CD4-positive, alpha-beta memory T cell (primary cell): ENCODE data around the gene MNAT1. TPM values are rescaled to one million over a fixed set of nuclear protein-coding genes. Genes with fewer than 3 reads are reported as not detected.
A peak's percentile ranks its signal among the peaks of the same experiment; 100 is the strongest.

Experiments used
- CTCF ChIA-PET: fragments of 350-600 bp; sonication (Branson Sonifier 250); formaldehyde crosslinking; loops from one replicate; lab custom pipeline; 2021; ENCODE audit warnings: inconsistent platforms; ENCODE audit not compliant: partially characterized antibody; lab: Charles Lee
- POLR2A ChIA-PET: fragments of 350-600 bp; sonication (Branson Sonifier 250); formaldehyde crosslinking; loops from one replicate; lab custom pipeline; 2021; ENCODE audit not compliant: partially characterized antibody; lab: Charles Lee
- DNase-seq, 5 donors: peaks; one replicate each; pipeline versions ENCODE4 v3.0.0 to v3.0.0-alpha.2; 2020 to 2022; ENCODE audit warnings: mixed read lengths in 1 of 5
- H3K27ac ChIP-seq: one replicate; pipeline ENCODE4 v1.7.0; 2013; ENCODE audit warnings: low read depth, low read length
- H3K27me3 ChIP-seq: 2 replicates; pipeline ENCODE4 v1.7.0; 2013; ENCODE audit warnings: mild to moderate bottlenecking, low read length, moderate library complexity; ENCODE audit not compliant: insufficient read depth
- H3K36me3 ChIP-seq: 2 replicates; pipeline ENCODE4 v1.7.0; 2013; ENCODE audit warnings: mild to moderate bottlenecking, low read length, moderate library complexity; ENCODE audit not compliant: insufficient read depth
- H3K4me1 ChIP-seq: 2 replicates; pipeline ENCODE4 v1.7.0; 2013; ENCODE audit warnings: mild to moderate bottlenecking, low read length, moderate library complexity; ENCODE audit not compliant: insufficient read depth
- H3K4me3 ChIP-seq, 2 donors: one replicate each; pipeline ENCODE4 v1.7.0; 2013; ENCODE audit warnings: low read length in 2 of 2, mild to moderate bottlenecking in 1 of 2
- H3K9me3 ChIP-seq, 2 donors: one replicate each; pipeline ENCODE4 v1.7.0; 2013; ENCODE audit warnings: low read length in 2 of 2, control low read depth in 1 of 2; ENCODE audit not compliant: control insufficient read depth in 1 of 2
- H3K27ac Mint-ChIP-seq, 7 donors: one replicate each; pipeline ENCODE4 v1.8.0; 2020 to 2021; ENCODE audit warnings: mixed read lengths in 7 of 7, mild to moderate bottlenecking in 6 of 7, inconsistent platforms in 3 of 7, moderate library complexity in 3 of 7
- H3K27me3 Mint-ChIP-seq, 2 donors: one replicate each; pipeline ENCODE4 v1.8.0; 2020 to 2021; ENCODE audit warnings: mixed read lengths in 2 of 2
- H3K36me3 Mint-ChIP-seq, 2 donors: one replicate each; pipeline ENCODE4 v1.8.0; 2020 to 2021; ENCODE audit warnings: mixed read lengths in 2 of 2, inconsistent platforms in 1 of 2, mild to moderate bottlenecking in 1 of 2
- H3K4me1 Mint-ChIP-seq, 4 donors: one replicate each; pipeline ENCODE4 v1.8.0; 2020 to 2021; ENCODE audit warnings: mixed read lengths in 4 of 4, mild to moderate bottlenecking in 1 of 4
- H3K4me3 Mint-ChIP-seq, 8 donors: one replicate each; pipeline ENCODE4 v1.8.0; 2020 to 2021; ENCODE audit warnings: mixed read lengths in 8 of 8, mild to moderate bottlenecking in 7 of 8, moderate library complexity in 6 of 8, inconsistent platforms in 3 of 8
- H3K9me3 Mint-ChIP-seq, 8 donors: one replicate each; pipeline ENCODE4 v1.8.0; 2020 to 2021; ENCODE audit warnings: mixed read lengths in 8 of 8, mild to moderate bottlenecking in 5 of 8, inconsistent platforms in 3 of 8, moderate library complexity in 1 of 8
- intact Hi-C: fragments of 100-400 bp; cut with micrococcal nuclease; formaldehyde crosslinking; loops from one replicate; pipeline ENCODE4 v1.15.1; 2023
- polyA plus RNA-seq, 2 donors: library from polyadenylated mRNA; unstranded; fragments of 300-500 nt; fragmentation: Illumina TruSeq; gene quantifications; one replicate each; pipeline ENCODE4 v1.2.3, GENCODE V29; 2021
- total RNA-seq, 2 experiments: library from RNA; stranded (reverse); gene quantifications; one replicate each; pipeline ENCODE4 v1.2.3, GENCODE V29; 2021

MNAT1 gene
- total and polyA plus RNA-seq, 4 experiments from 2014 or later, result 12.6 to 28.7 (median 16.0) TPM

DNA sequence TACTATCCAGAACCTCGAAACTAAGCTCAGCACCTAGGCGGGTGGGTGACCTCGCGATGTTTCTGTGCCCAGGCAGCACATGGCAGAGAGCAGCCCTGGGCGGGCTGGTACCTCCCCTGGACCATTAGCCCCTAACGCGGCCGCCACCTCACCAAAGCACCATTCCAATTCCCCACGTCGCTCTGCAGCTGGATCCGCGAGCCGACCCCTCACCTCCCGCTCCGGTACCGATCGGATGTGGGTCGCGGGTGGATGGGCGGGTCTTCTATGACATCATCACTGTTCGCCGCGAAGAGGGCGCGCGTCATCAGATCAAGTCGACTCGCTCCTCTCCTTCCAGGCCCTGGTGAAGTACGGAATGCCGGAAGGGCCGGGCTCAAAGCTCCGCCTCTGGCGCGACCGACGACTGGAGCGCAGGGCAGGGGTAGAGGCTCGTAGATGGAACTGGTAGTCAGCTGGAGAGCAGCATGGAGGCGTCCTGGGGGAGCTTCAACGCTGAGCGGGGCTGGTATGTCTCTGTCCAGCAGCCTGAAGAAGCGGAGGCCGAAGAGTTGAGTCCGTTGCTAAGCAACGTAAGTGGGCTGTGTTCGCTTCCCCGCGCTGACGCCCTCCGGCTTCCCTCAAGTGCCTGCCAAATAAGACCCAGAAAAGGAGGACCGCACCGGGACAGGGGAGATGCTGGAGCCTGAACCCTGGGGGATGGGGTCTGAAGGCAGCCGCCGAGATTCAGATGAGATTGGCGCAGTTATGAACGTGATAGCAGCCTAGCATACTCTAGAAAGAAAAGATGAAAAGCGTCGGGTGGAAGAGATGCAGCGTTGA lies 246.5 kb downstream of the MNAT1 start, which contains the start of the genes SLC38A6 and TRMT5:
Gene SLC38A6, plus strand, starts transcription at position 435 of the 822 bp plus-strand sequence. Its CDS starts 33 bp downstream, at position 468.
Gene TRMT5, minus strand, starts transcription at position 269 of the 822 bp plus-strand sequence. Its CDS starts 106 bp downstream, at position 163.
- ChIA-PET POLR2A (interaction anchor here (0.6 to 1.8 kb wide), 5 partner anchors 45 to 1497 kb away, joined by 3 to 11 read pairs (median 3); partner anchors contain the start of genes JKAMP, L3HYPDH and PPM1A), CTCF (interaction anchor here (0.7 to 1.3 kb wide), 3 partner anchors 10 to 857 kb away, joined by 3 to 4 read pairs (median 3); no protein-coding TSS in a partner anchor)
- no peaks in the 10 kb centered on the region for H3K9me3 Mint-ChIP-seq
- intact Hi-C loops, result loop anchor here (1.0 to 2.0 kb wide), 3 partner anchors 247 to 890 kb away; partner anchors contain the start of genes MNAT1, PCNX4 and PPM1A
- Histone ChIP-seq H3K27me3 (no peaks in the 10 kb centered on the region), H3K27ac (peak within 1 kb of the TSS; percentile 84), H3K4me1 (peaks cover 32% of the 10 kb centered on the region), H3K9me3 (no peaks in the 10 kb centered on the region), H3K4me3 (peak within 1 kb of the TSS; percentile 78 to 96), H3K36me3 (peaks cover 4% of the 10 kb centered on the region)
- no peak within 1 kb of the TSS for H3K27ac Mint-ChIP-seq
- peaks cover 11 to 14% of the 10 kb centered on the region in 2 donors for H3K36me3 Mint-ChIP-seq
- no peak within 1 kb of the TSS for H3K4me3 Mint-ChIP-seq
- peaks cover 16 to 22% (median 17%) of the 10 kb centered on the region in 4 donors for H3K4me1 Mint-ChIP-seq
- H3K27me3 Mint-ChIP-seq, result no peaks in the 10 kb centered on the region
- peak; percentile 92 to 94 (median 93) for DNase-seq

DNA sequence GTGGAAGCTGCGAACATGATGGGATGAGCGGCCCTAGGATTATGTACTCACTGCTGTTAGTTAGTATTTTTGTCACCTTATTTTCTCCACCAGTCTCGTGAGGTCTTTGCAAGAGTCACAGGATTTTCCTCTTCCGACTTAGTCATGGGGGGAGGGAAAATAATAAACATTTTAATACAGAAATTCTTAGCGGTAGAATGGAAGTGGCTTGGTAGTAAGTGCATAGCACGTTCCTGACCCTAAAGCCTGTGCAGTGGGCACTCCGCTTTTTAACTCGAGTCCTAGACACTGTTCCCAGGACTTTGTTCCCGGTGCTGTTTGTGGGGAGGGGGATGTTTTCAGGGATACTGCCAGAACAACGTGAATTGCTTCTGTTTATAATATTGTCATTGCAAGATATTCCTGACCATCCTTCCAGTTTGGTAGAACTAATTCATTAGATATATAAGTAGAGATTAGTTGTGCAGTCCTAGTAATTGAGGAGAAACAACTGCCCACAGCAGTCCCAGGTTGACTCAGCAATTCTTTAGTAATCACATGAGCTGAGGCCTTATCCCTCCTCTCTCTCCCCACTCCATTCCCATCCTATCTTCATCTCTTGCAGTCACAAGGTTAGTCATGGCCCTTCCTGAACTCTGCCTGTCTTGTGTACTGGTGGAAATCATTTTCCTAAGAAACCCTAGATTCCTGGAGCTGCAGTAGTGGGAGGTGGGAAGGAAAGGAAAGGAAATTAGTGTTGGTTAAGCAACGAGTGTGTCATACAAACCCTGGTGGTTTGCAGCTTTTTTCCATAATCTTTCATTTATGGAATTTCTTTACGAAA lies 247.3 kb downstream of the MNAT1 start:
- intact Hi-C loops, result loop anchor here (2.0 kb wide), 2 partner anchors 733 to 891 kb away; partner anchors contain the start of genes PCNX4 and PPM1A
- Histone ChIP-seq H3K27me3 (no peaks in the 10 kb centered on the region), H3K4me3 (peak overlapping the region; percentile 78 to 96), H3K4me1 (peaks cover 32% of the 10 kb centered on the region), H3K9me3 (no peaks in the 10 kb centered on the region), H3K36me3 (peaks cover 6% of the 10 kb centered on the region), H3K27ac (peak overlapping the region; percentile 84)
- no peak for DNase-seq
- Mint-ChIP-seq H3K27me3 (no peaks in the 10 kb centered on the region), H3K36me3 (peaks cover 14 to 17% of the 10 kb centered on the region in 2 donors), H3K4me1 (peaks cover 14 to 20% (median 16%) of the 10 kb centered on the region in 4 donors), H3K4me3 (no peak overlapping the region), H3K27ac (no peak overlapping the region), H3K9me3 (no peaks in the 10 kb centered on the region)
- ChIA-PET CTCF (no interaction called here), POLR2A (interaction anchor here (0.6 to 1.8 kb wide), 5 partner anchors 44 to 1498 kb away, joined by 3 to 11 read pairs (median 3); partner anchors contain the start of genes JKAMP, L3HYPDH and PPM1A)

- Mint-ChIP-seq H3K27ac (peak overlapping the region in 1 of 7 donors; percentile 65), H3K4me3 (no peak overlapping the region), H3K27me3 (no peaks in the 10 kb centered on the region), H3K9me3 (no peaks in the 10 kb centered on the region), H3K4me1 (peaks cover 4 to 12% (median 8%) of the 10 kb centered on the region in 4 donors), H3K36me3 (peaks cover 18 to 22% of the 10 kb centered on the region in 2 donors)
- Histone ChIP-seq H3K27me3 (no peaks in the 10 kb centered on the region), H3K4me3 (no peak overlapping the region), H3K4me1 (peaks cover 29% of the 10 kb centered on the region), H3K36me3 (peaks cover 6% of the 10 kb centered on the region), H3K9me3 (no peaks in the 10 kb centered on the region), H3K27ac (no peak overlapping the region)
- intact Hi-C loops, result no loop called here
- ChIA-PET POLR2A (no interaction called here), CTCF (no interaction called here)
- no peak for DNase-seq
These were observed 249.6 kb downstream of the MNAT1 start for GRCh38 chr14:60984196-60984595.

GRCh38 chr14:60986500-60986899 lies 251.9 kb downstream of the MNAT1 start:
- H3K27me3 Mint-ChIP-seq, result no peaks in the 10 kb centered on the region

GRCh38 chr14:60989599-60989998 lies 255.0 kb downstream of the MNAT1 start:
- Histone ChIP-seq H3K27ac (no peak overlapping the region), H3K4me1 (no peaks in the 10 kb centered on the region), H3K9me3 (no peaks in the 10 kb centered on the region), H3K4me3 (no peak overlapping the region), H3K27me3 (no peaks in the 10 kb centered on the region), H3K36me3 (peaks cover 6% of the 10 kb centered on the region)
- H3K36me3 Mint-ChIP-seq, result peaks cover 30 to 48% of the 10 kb centered on the region in 2 donors
- ChIA-PET POLR2A (no interaction called here), CTCF (no interaction called here)
- peaks cover 0 to 2% (median 0%) of the 10 kb centered on the region in 8 donors for H3K9me3 Mint-ChIP-seq
- no peaks in the 10 kb centered on the region for H3K27me3 Mint-ChIP-seq
- no peak overlapping the region for H3K27ac Mint-ChIP-seq
- intact Hi-C loops, result no loop called here
- H3K4me1 Mint-ChIP-seq, result peaks cover 0 to 9% (median 4%) of the 10 kb centered on the region in 4 donors
- DNase-seq, result no peak
- no peak overlapping the region for H3K4me3 Mint-ChIP-seq

More at GRCh38 chr14:60986500-60986899, 251.9 kb downstream of the MNAT1 start:
- H3K9me3 ChIP-seq, result no peaks in the 10 kb centered on the region
- CTCF ChIA-PET, result no interaction called here
- POLR2A ChIA-PET, result no interaction called here
- peaks cover 0 to 12% (median 5%) of the 10 kb centered on the region in 4 donors for H3K4me1 Mint-ChIP-seq
- H3K36me3 ChIP-seq, result peaks cover 6% of the 10 kb centered on the region
- DNase-seq, result no peak
- H3K27ac ChIP-seq, result no peak overlapping the region
- H3K4me1 ChIP-seq, result peaks cover 13% of the 10 kb centered on the region
- H3K27me3 ChIP-seq, result no peaks in the 10 kb centered on the region
- no peak overlapping the region for H3K4me3 ChIP-seq
- peaks cover 19 to 29% of the 10 kb centered on the region in 2 donors for H3K36me3 Mint-ChIP-seq
- peaks cover 0 to under 1% (median 0%) of the 10 kb centered on the region in 8 donors for H3K9me3 Mint-ChIP-seq
- no peak overlapping the region for H3K4me3 Mint-ChIP-seq
- intact Hi-C loops, result no loop called here
- H3K27ac Mint-ChIP-seq, result no peak overlapping the region

- H3K27ac ChIP-seq, result no peak overlapping the region
- ChIA-PET POLR2A (no interaction called here), CTCF (no interaction called here)
- H3K27me3 ChIP-seq, result no peaks in the 10 kb centered on the region
- no peak for DNase-seq
- Mint-ChIP-seq H3K4me1 (no peaks in the 10 kb centered on the region), H3K27ac (no peak overlapping the region), H3K27me3 (no peaks in the 10 kb centered on the region), H3K36me3 (peaks cover 25 to 55% of the 10 kb centered on the region in 2 donors), H3K9me3 (peaks cover 0 to 8% (median 3%) of the 10 kb centered on the region in 8 donors), H3K4me3 (no peak overlapping the region)
- H3K9me3 ChIP-seq, result no peaks in the 10 kb centered on the region
- intact Hi-C loops, result no loop called here
- no peaks in the 10 kb centered on the region for H3K36me3 ChIP-seq
- no peaks in the 10 kb centered on the region for H3K4me1 ChIP-seq
- no peak overlapping the region for H3K4me3 ChIP-seq
These were observed 264.1 kb downstream of the MNAT1 start for GRCh38 chr14:60998617-60999016.
